GM18868 (cell line): ENCODE data around the gene SPRED3.
A peak's percentile ranks its signal among the peaks of the same experiment; 100 is the strongest.

Source experiments
- ATAC-seq: cut with Tn5 transposase; IDR thresholded peaks from one replicate; pipeline ENCODE4 v1.9.1; 2021; ENCODE audit warnings: mild to moderate bottlenecking, moderate library complexity; ENCODE audit not compliant: unreplicated experiment

The SPRED3 gene

DNA sequence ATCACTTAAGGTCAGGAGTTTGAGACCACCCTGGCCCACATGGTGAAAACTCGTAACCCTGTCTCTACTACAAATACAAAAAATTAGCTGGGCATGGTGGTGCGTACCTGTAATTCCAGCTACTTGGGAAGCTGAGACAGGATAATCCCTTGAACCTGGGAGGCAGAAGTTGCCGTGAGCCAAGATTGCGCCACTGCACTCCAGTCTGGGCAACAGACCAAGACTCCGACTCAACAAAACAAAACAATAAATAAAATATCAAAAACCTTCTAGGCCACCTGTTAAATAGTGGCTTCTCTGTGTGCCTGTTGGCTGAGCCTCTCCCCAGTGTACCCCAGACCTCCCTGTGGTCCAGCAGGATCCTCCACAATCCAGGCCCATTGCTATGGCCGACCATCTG, 17.4 kb upstream of the SPRED3 start:
- no peak for ATAC-seq

- ATAC-seq: no peak
Measured at GRCh38 chr19:38373907-38374331, 14.6 kb upstream of the SPRED3 start.

- peak; percentile 95 for ATAC-seq
Measured at GRCh38 chr19:38374332-38375097, 14.0 kb upstream of the SPRED3 start, which contains the start of gene PSMD8. Gene PSMD8 (plus strand): TSS chr19:38374571. CDS start chr19:38374602, 31 bp downstream.

DNA sequence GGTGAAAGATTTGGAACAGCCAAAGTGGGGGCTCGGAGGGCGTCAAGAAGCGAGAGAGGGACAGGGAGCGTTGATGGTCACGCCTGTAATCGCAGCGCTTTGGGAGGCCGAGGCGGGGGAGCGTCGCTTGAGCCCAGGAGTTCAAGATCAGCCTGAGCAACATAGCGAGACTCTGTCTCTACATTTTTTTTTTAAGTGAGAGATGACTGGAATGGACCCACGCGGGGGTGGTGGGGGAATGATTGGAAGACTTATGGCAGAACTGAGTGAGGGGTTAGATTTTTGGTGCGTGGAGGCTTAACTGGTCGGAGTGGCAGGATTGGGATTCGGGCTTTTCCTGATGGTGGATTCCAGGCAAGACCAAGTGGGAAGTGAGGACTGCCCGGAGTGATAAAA, 13.4 kb upstream of the SPRED3 start:
- no peak for ATAC-seq

DNA sequence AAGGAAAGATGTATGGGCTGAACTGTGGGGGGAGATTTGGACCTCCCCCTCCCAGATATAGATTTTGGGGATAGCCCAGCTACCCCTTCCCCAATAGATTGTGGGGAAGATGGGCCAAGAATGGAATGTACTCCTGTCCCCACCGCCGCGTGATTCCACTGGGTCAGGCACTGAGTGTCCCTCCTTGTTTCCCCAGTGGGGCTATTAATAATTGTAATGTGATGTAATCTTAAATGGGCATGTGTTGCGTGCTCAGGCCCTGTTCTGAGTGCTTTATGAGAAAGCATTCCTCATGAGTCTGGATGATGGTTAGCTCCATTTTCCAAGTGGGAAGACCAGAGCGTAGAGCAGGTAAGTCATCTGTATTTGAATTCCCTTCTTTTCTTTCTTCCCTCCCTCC, 12.7 kb upstream of the SPRED3 start:
- no peak for ATAC-seq

GRCh38 chr19:38376576-38376975, 11.9 kb upstream of the SPRED3 start:
- no peak for ATAC-seq

GRCh38 chr19:38377052-38377451, 11.4 kb upstream of the SPRED3 start:
- no peak for ATAC-seq

- no peak for ATAC-seq
Measured at GRCh38 chr19:38378866-38379265, 9.6 kb upstream of the SPRED3 start.

DNA sequence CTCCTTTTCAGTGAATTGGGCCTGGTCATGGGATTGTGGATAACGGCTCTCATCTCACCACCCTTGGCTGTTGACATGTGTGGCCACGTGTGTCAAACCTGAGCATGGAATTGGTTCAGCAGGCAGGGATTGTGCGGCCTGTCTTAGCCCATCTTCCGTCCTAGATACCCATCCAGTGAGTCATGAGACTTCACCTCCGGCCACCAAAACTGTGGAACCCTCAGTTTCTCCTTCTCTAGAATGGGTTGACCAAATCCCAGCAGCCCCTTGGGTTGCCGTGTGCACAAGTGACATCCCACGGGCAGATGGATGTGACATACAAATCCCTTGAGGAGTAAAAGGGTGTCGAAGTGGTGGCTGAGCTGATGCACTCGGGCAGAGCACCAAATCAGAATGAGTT, 7.4 kb upstream of the SPRED3 start:
- no peak for ATAC-seq

GRCh38 chr19:38383184-38383583, 5.3 kb upstream of the SPRED3 start:
- no peak for ATAC-seq

DNA sequence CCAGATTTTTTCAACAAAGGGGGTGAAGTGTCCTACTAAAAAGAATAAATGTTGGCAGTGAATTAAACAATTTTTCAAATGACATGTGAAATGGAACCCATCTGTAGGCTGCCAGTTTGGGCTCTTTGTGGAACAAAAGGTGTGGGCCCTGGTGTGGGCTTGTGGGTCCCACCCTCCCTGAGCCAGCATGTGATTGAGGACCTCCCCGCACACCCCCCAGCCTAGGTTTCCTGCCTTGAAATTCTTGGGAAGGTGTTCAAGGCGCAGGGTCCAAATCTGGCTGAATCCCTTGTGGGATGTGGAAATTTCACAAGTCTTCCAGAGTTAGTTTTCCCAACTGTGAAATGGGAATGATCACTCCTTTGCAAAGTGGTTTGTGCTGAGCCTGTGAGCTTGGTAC, 4.8 kb upstream of the SPRED3 start:
- no peak for ATAC-seq

DNA sequence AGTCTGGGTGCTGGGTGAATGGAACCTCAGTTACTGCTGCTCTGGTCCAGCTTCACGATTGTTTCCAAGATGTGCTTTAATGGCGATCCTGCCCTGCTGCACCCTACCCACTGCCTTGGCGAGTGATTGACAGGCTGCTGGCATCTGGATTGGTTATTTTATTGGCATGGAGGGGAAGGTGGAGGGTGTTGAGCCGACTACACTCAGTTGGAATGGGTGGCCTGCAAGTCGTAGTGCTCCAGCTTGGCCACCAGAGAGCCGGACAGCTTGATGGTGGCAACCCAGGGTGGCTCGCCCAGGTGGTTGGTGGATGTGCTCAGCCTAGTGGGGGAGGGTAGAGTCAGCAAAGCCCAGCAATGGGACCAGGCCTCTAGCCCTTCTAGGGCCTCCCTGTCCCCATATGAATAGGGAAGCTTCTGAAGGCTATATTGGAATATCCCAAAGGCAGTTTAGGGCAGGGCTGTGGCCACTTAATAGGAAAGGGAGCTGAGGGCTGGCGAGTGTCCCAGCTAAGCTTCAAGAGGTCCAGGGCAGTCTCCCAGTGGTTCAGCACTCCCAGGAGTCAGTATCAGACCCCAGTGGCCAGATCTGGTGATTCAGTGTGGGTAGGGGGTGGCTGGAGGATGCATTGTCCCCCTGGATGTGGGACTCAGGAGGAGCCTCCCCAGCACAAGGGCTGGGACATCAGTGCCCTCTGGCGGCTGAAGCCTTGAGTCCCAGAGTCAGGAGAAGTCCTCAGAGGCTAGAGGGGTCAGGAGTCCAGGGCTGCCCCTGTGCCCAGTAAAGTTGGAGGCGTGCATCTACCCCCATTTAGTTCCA, 4.1 kb upstream of the SPRED3 start:
- ATAC-seq: no peak

- no peak for ATAC-seq
Measured at GRCh38 chr19:38385057-38385803, 3.3 kb upstream of the SPRED3 start.

GRCh38 chr19:38385804-38386257, 2.7 kb upstream of the SPRED3 start:
- no peak for ATAC-seq

- no peak for ATAC-seq
Measured at GRCh38 chr19:38386300-38386970, 2.1 kb upstream of the SPRED3 start.

DNA sequence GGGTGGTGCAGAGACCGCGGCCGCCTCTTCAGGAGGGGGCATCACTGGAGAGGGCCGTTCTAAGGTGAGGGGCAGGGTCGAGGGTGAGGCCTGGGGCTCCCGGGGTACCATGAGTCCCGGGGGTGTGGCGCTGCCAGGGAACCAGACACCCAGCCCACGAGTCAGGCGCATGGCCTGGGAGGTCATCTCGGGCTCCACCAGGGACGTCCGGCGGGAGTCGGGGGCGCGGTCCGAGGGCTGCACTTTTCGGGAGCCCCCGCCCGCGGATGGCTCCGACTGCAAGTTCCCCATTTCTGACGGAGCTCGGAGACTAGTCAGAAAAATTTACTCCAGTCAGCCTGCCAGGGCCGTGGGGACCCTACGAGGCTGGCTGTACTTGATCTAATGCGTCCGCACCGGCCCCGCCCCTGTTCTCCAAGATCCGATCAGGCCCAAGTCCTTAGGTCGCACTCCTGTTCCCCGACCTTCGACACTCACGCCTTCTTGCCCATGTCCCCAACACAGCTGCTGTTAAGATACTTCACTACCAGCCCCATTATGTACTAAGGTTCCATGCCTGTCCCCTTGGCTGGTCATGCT, 1.4 kb upstream of the SPRED3 start:
- ATAC-seq: no peak

DNA sequence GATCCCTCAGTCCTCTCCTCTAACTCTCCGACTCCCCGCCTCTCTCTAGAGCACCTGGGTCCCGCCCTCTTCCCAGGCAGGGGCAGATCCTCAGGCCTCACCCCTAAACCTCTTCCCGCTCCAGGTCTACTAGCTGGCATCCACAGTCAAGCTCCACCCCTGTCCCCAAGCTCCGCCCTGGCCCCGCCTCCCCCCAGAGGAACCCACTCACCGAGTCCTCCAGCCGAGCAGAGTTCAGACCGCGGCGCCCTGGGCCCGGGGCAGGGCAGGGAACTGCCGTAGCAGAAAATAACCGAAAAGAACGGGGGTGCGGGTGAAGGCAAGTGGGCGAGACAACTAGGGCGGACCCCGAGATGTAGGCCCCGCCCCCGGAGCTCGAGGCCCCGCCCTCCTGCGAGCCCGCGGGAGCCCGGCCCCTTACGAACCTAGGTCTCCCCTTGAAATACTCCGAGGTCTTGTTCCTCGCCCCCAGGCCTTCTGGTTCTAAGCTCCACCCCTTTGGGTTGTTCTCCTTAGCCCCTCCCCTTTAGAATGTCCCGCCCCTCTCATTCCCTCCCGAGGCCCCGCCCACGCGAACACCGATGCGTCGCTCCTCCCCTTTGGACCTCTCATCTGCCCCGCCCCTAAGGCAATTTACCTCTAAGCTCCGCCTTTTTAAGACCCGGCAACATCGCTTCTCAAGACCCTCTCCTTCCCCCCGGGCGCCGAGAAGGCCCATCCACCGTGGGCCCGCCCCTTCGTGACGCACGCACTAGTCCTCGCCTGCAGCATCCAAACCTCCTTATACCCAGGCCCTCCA, 748 bp upstream of the SPRED3 start, which contains the start of gene GGN:
TSS of gene GGN (minus strand) at position 485 of the 799 bp plus-strand sequence. CDS start 773 bp downstream, outside the sequence.
- ATAC-seq: peak; percentile 54

GRCh38 chr19:38389101-38389925, 816 bp downstream of the SPRED3 start:
- ATAC-seq: no peak
